Measurements from ENCODE around the gene PCNX3. TPM values are rescaled to one million over a fixed set of nuclear protein-coding genes. Genes with fewer than 3 reads are reported as not detected.

The PCNX3 gene
- total and polyA plus RNA-seq, 2 of the 4 experiments (the other 2 are of a cell fraction) = 5.6 to 33.2 TPM

DNA sequence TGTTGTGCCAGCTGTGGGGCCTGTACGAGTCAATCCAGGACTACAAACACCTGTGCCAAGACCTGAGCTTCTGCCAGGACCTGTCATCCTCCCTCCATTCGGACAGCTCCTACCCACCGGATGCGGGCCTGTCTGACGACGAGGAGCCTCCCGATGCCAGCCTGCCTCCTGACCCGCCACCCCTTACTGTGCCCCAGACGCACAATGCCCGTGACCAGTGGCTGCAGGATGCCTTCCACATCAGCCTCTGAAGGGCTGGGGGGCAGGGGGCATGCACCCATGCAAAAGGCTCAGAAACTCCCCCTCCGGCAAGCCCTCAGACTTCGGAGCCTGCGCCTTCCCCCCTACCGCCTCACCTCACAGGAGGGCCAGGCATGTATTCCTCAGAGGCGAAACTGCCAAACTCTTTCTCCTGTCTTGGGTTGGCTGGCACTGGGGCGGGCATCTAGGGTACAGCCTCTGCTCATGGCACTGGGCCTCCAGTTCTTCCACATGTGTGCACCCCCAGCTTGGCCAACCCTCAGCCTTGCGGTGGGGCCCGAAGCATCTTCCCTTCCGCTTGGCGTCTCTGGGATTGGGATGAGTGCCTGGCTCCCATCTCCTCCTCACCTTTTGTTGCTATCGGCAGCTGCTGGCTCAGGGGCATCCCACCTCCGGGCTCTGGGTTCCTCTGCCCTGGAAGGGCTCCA is 42.0 kb upstream of the PCNX3 start:
- TF ChIP-seq SMC3 (IDR thresholded peaks at IDR 0.05; ENCODE audit: low read depth, low read length) = no peak
- TF ChIP-seq CHD1 (IDR thresholded peaks at IDR 0.05; ENCODE audit: low read depth, low read length) = no peak
- TF ChIP-seq, protein P1, sequence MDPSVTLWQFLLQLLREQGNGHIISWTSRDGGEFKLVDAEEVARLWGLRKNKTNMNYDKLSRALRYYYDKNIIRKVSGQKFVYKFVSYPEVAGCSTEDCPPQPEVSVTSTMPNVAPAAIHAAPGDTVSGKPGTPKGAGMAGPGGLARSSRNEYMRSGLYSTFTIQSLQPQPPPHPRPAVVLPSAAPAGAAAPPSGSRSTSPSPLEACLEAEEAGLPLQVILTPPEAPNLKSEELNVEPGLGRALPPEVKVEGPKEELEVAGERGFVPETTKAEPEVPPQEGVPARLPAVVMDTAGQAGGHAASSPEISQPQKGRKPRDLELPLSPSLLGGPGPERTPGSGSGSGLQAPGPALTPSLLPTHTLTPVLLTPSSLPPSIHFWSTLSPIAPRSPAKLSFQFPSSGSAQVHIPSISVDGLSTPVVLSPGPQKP (IDR thresholded peaks at IDR 0.05; ENCODE audit: borderline replicate concordance, low read depth, low read length) = no peak
- TF ChIP-seq BHLHE40 (IDR thresholded peaks at IDR 0.05; ENCODE audit: low read depth, low read length) = no peak
- TF ChIP-seq MAZ (IDR thresholded peaks at IDR 0.05; ENCODE audit: borderline replicate concordance, low read depth, low read length) = no peak
- no peak overlapping the region for H4K8ac ChIP-seq (ENCODE audit: low read depth in 2 of 2, low read length in 2 of 2)
- H3K4me3 ChIP-seq (ENCODE audit: insufficient read depth, low read depth, low read length) = peak overlapping the region; percentile 75
- H3K79me1 ChIP-seq (ENCODE audit: low read depth in 1 of 2, low read length in 2 of 2) = peaks cover 32 to 75% of the 10 kb centered on the region in 2 experiments
- H3K27me3 ChIP-seq (ENCODE audit: control insufficient read depth, insufficient read depth, low read length) = no peaks in the 10 kb centered on the region
- no peak overlapping the region for H3K23ac ChIP-seq (ENCODE audit: low read depth, low read length)
- no peak overlapping the region for H2BK120ac ChIP-seq (ENCODE audit: low read depth, low read length)
- no TSS peak for BruUV-seq (replicated peaks)
- peaks cover 13% of the 10 kb centered on the region for H3K9me1 ChIP-seq (ENCODE audit: insufficient read depth, low read length)
- peak overlapping the region; percentile 60; the same call in 1 of the 2 replicates for H2AK5ac ChIP-seq (ENCODE audit: low read depth, low read length)
- H3K27ac ChIP-seq (ENCODE audit: insufficient read depth, low read length) = no peak overlapping the region; the same call in 1 of the 2 replicates
- H3K9ac ChIP-seq (ENCODE audit: low read depth, low read length) = peak overlapping the region; percentile 79; the same call in 1 of the 2 replicates
- H3K18ac ChIP-seq (ENCODE audit: low read depth, low read length) = no peak overlapping the region
- H2BK20ac ChIP-seq (ENCODE audit: low read depth, low read length) = no peak overlapping the region
- H2BK15ac ChIP-seq (ENCODE audit: low read depth, low read length) = no peak overlapping the region
- POLR2A ChIA-PET (ENCODE audit: unreplicated experiment) = interaction anchor here (0.7 kb wide), 1 partner anchor 1423 kb away, joined by 3 read pairs; no protein-coding TSS in a partner anchor
- peak overlapping the region; percentile 91 for H2AK9ac ChIP-seq (replicated peaks; ENCODE audit: low read depth, low read length, poor library complexity)
- ATAC-seq (ENCODE audit: low read depth) (no peak), DNase-seq (no peak)
- no peak overlapping the region for H4K5ac ChIP-seq (ENCODE audit: low read depth, low read length)
- in situ Hi-C loops (cut with MboI; ENCODE audit: low sequenced_read_pairs) (no loop called here), dilution Hi-C loops (cut with HindIII; ENCODE audit: low sequenced_read_pairs, unreplicated experiment) (no loop called here), intact Hi-C loops (cut with micrococcal nuclease) (loop anchor here (5.0 kb wide), 2 partner anchors 34 to 191 kb away; partner anchors contain the start of gene SLC25A45)
- H4K91ac ChIP-seq (ENCODE audit: insufficient read depth, low read depth, low read length) = no peak overlapping the region
- CTCF ChIA-PET = interaction anchor here (1.0 to 2.6 kb wide), 2 partner anchors 15 to 33 kb away, joined by 4 to 15 read pairs; partner anchors contain the start of gene LTBP3
- H2AFZ ChIP-seq (replicated peaks; ENCODE audit: low read length, poor library complexity) = peak overlapping the region; percentile 50
- H3K4ac ChIP-seq (ENCODE audit: low read depth, low read length) = no peak overlapping the region; the same call in 1 of the 2 replicates
- H4K20me1 ChIP-seq (ENCODE audit: insufficient read depth, low read length) = peaks cover 34% of the 10 kb centered on the region
- no peak overlapping the region for H3K56ac ChIP-seq (ENCODE audit: extremely low read depth, insufficient read depth, low read length)
- H3K14ac ChIP-seq (replicated peaks; ENCODE audit: low read depth, low read length) = no peak overlapping the region
- no peaks in the 10 kb centered on the region for H3K9me3 ChIP-seq (ENCODE audit: control insufficient read depth, insufficient read depth, low read length)
- 43% methylated on average over 9 of the region's 22 CpGs; no CpG with 5 or more reads in 1 of the 2 experiments for WGBS, 2 experiments (ENCODE audit: extremely low coverage in 2 of 2, insufficient read length in 1 of 2)
- H3K4me2 ChIP-seq (ENCODE audit: low read depth, low read length) = peak overlapping the region; percentile 79
- no peak overlapping the region for H2BK5ac ChIP-seq (ENCODE audit: low read depth, low read length, poor library complexity, severe bottlenecking)
- H3K36me3 ChIP-seq (ENCODE audit: control insufficient read depth, insufficient read depth, low read length) = peaks cover 4% of the 10 kb centered on the region; the same call in 1 of the 2 replicates
- H3K4me1 ChIP-seq (ENCODE audit: control insufficient read depth, insufficient read depth, low read length) = peaks cover 40% of the 10 kb centered on the region
